ENCODE results near the gene CIB2.

Gene CIB2

GRCh38 chr15:78102741-78103140 lies 28.5 kb downstream of the CIB2 start:
- Histone ChIP-seq H3K9me3 (ENCODE audit: control insufficient read depth, low read length) (no peaks in the 10 kb centered on the region), H3K27me3 (ENCODE audit: control insufficient read depth, insufficient read depth, low read length) (no peaks in the 10 kb centered on the region)

GRCh38 chr15:78102211-78102610 lies 29.0 kb downstream of the CIB2 start:
- H3K27me3 ChIP-seq (ENCODE audit: control insufficient read depth, insufficient read depth, low read length): no peaks in the 10 kb centered on the region

More at GRCh38 chr15:78102741-78103140, 28.5 kb downstream of the CIB2 start:
- Histone ChIP-seq H3K4me1 (ENCODE audit: control insufficient read depth, insufficient read depth, low read length) (peaks cover 13% of the 10 kb centered on the region), H3K9ac (ENCODE audit: low read length) (peak overlapping the region; percentile 4), H3K36me3 (ENCODE audit: control insufficient read depth, insufficient read depth, low read length) (no peaks in the 10 kb centered on the region), H3K4me3 (ENCODE audit: low read length) (no peak overlapping the region)

DNA sequence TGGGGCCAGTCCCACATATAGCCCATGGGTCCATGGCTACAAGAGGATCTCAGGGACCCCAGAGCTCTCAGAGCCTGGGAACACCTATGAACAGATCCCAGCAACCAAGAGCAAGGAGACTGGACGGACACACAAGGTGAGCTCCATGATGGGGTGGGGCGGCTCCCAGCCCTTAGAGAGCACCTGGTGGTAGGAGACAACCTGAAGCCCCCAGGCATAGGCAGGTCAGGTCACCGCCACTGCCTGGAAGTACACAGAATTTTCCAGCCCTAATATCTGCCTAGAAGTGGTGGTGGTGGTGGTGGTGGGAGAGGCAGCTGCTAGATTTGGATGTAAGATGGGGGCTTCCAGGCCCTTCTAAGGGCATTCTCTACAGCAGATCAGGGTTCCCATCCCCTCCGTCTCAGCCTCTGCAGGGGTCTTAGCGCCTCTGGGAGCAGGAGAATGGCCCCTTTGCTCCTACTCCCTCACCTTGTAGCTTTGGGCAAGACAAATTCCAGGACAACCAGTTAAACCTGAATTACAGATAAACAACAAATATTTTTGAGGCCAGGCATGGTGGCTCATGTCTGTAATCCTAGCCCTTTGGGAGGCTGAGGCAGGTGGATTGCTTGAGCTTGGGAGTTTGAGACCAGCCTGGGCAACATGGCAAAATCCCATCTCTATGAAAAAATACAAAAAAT lies 29.7 kb downstream of the CIB2 start:
- Histone ChIP-seq H3K4me3 (ENCODE audit: low read length) (no peak overlapping the region), H3K27me3 (ENCODE audit: control insufficient read depth, insufficient read depth, low read length) (no peaks in the 10 kb centered on the region), H3K9ac (ENCODE audit: low read length) (no peak overlapping the region), H3K4me1 (ENCODE audit: control insufficient read depth, insufficient read depth, low read length) (peaks cover 12% of the 10 kb centered on the region), H3K9me3 (ENCODE audit: control insufficient read depth, low read length) (no peaks in the 10 kb centered on the region), H3K36me3 (ENCODE audit: control insufficient read depth, insufficient read depth, low read length) (no peaks in the 10 kb centered on the region)

More at GRCh38 chr15:78102211-78102610, 29.0 kb downstream of the CIB2 start:
- no peak overlapping the region for H3K4me3 ChIP-seq (ENCODE audit: low read length)
- H3K9me3 ChIP-seq (ENCODE audit: control insufficient read depth, low read length): no peaks in the 10 kb centered on the region
- no peak overlapping the region for H3K9ac ChIP-seq (ENCODE audit: low read length)
- H3K36me3 ChIP-seq (ENCODE audit: control insufficient read depth, insufficient read depth, low read length): no peaks in the 10 kb centered on the region
- H3K4me1 ChIP-seq (ENCODE audit: control insufficient read depth, insufficient read depth, low read length): peaks cover 12% of the 10 kb centered on the region

- no peak overlapping the region for H3K4me3 ChIP-seq (ENCODE audit: low read length)
- no peaks in the 10 kb centered on the region for H3K36me3 ChIP-seq (ENCODE audit: control insufficient read depth, insufficient read depth, low read length)
- H3K9ac ChIP-seq (ENCODE audit: low read length): no peak overlapping the region
- no peaks in the 10 kb centered on the region for H3K9me3 ChIP-seq (ENCODE audit: control insufficient read depth, low read length)
- no peaks in the 10 kb centered on the region for H3K27me3 ChIP-seq (ENCODE audit: control insufficient read depth, insufficient read depth, low read length)
- H3K4me1 ChIP-seq (ENCODE audit: control insufficient read depth, insufficient read depth, low read length): peaks cover 6% of the 10 kb centered on the region
Measured at GRCh38 chr15:78100886-78101285, 30.4 kb downstream of the CIB2 start.

- Histone ChIP-seq H3K9ac (ENCODE audit: low read length) (no peak overlapping the region), H3K4me3 (ENCODE audit: low read length) (no peak overlapping the region), H3K9me3 (ENCODE audit: control insufficient read depth, low read length) (no peaks in the 10 kb centered on the region), H3K36me3 (ENCODE audit: control insufficient read depth, insufficient read depth, low read length) (no peaks in the 10 kb centered on the region), H3K4me1 (ENCODE audit: control insufficient read depth, insufficient read depth, low read length) (peaks cover 7% of the 10 kb centered on the region), H3K27me3 (ENCODE audit: control insufficient read depth, insufficient read depth, low read length) (no peaks in the 10 kb centered on the region)
Measured at GRCh38 chr15:78098131-78098755, 33.0 kb downstream of the CIB2 start.

GRCh38 chr15:78097667-78098066 lies 33.6 kb downstream of the CIB2 start:
- Histone ChIP-seq H3K9ac (ENCODE audit: low read length) (no peak overlapping the region), H3K36me3 (ENCODE audit: control insufficient read depth, insufficient read depth, low read length) (no peaks in the 10 kb centered on the region), H3K4me1 (ENCODE audit: control insufficient read depth, insufficient read depth, low read length) (peaks cover 12% of the 10 kb centered on the region), H3K27me3 (ENCODE audit: control insufficient read depth, insufficient read depth, low read length) (no peaks in the 10 kb centered on the region), H3K4me3 (ENCODE audit: low read length) (no peak overlapping the region), H3K9me3 (ENCODE audit: control insufficient read depth, low read length) (no peaks in the 10 kb centered on the region)

GRCh38 chr15:78093242-78094020 lies 37.8 kb downstream of the CIB2 start:
- H3K4me1 ChIP-seq (ENCODE audit: control insufficient read depth, insufficient read depth, low read length): peaks cover 47% of the 10 kb centered on the region
- H3K9ac ChIP-seq (ENCODE audit: low read length): no peak overlapping the region
- H3K9me3 ChIP-seq (ENCODE audit: control insufficient read depth, low read length): no peaks in the 10 kb centered on the region

GRCh38 chr15:78092261-78093041 lies 38.8 kb downstream of the CIB2 start, which contains the start of gene SH2D7:
TSS of gene SH2D7 (plus strand) at chr15:78092561. CDS start at chr15:78092585, 24 bp downstream.
- Histone ChIP-seq H3K36me3 (ENCODE audit: control insufficient read depth, insufficient read depth, low read length) (no peaks in the 10 kb centered on the region), H3K4me1 (ENCODE audit: control insufficient read depth, insufficient read depth, low read length) (peaks cover 56% of the 10 kb centered on the region), H3K9ac (ENCODE audit: low read length) (no peak within 1 kb of the TSS), H3K4me3 (ENCODE audit: low read length) (no peak within 1 kb of the TSS), H3K27me3 (ENCODE audit: control insufficient read depth, insufficient read depth, low read length) (no peaks in the 10 kb centered on the region), H3K9me3 (ENCODE audit: control insufficient read depth, low read length) (no peaks in the 10 kb centered on the region)

More at GRCh38 chr15:78093242-78094020, 37.8 kb downstream of the CIB2 start:
- Histone ChIP-seq H3K27me3 (ENCODE audit: control insufficient read depth, insufficient read depth, low read length) (no peaks in the 10 kb centered on the region), H3K36me3 (ENCODE audit: control insufficient read depth, insufficient read depth, low read length) (no peaks in the 10 kb centered on the region), H3K4me3 (ENCODE audit: low read length) (no peak overlapping the region)

DNA sequence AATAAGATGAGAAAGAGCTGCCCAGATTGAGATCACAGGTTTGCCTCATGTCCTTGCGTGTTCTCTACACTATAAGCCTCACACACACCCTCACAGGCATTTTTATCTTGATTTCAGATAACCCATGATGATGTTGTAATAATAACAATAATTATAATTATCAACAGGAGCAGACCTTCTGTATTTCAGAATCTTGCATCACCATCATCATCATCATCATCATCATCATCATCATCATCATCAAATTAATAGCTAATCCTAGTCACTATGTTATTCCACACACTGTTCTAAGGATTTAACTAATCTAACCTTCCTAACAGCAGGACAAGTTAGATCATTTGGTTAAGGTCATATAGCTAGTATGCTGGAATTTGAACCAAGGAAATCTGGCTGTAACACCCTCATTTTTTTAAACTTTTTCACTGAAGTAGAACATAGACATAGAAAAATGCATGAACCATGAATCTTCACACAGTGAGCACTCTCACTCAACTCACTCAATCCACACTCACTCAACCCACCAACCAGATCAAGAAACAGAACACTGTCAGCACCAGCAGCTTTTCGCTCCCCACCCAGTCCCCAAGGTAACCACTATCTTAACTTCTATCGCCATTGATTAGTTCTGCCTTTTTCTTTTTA lies 40.7 kb downstream of the CIB2 start:
- Histone ChIP-seq H3K9ac (ENCODE audit: low read length) (no peak overlapping the region), H3K4me3 (ENCODE audit: low read length) (no peak overlapping the region), H3K36me3 (ENCODE audit: control insufficient read depth, insufficient read depth, low read length) (no peaks in the 10 kb centered on the region), H3K27me3 (ENCODE audit: control insufficient read depth, insufficient read depth, low read length) (no peaks in the 10 kb centered on the region), H3K4me1 (ENCODE audit: control insufficient read depth, insufficient read depth, low read length) (peaks cover 57% of the 10 kb centered on the region), H3K9me3 (ENCODE audit: control insufficient read depth, low read length) (no peaks in the 10 kb centered on the region)

DNA sequence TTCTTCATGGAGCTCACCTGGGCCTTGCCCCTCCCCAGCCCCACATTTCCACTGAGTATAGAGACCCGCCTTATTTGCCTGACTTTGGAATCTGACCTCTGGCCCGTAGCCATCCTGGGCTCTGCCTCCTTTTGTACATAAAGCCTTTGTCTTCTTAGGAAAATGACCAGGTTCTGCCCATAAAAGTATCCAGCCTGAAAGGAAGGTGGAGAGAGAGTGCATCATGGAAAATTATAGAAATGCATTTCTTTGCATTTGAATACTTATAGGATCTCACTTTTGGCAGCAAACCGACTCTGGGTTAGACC lies 42.5 kb downstream of the CIB2 start:
- Histone ChIP-seq H3K27me3 (ENCODE audit: control insufficient read depth, insufficient read depth, low read length) (no peaks in the 10 kb centered on the region), H3K9ac (ENCODE audit: low read length) (no peak overlapping the region), H3K9me3 (ENCODE audit: control insufficient read depth, low read length) (no peaks in the 10 kb centered on the region)

GRCh38 chr15:78087951-78088772 lies 43.1 kb downstream of the CIB2 start:
- Histone ChIP-seq H3K9ac (ENCODE audit: low read length) (no peak overlapping the region), H3K27me3 (ENCODE audit: control insufficient read depth, insufficient read depth, low read length) (no peaks in the 10 kb centered on the region), H3K9me3 (ENCODE audit: control insufficient read depth, low read length) (no peaks in the 10 kb centered on the region)

More for the DNA sequence above, 42.5 kb downstream of the CIB2 start:
- Histone ChIP-seq H3K4me1 (ENCODE audit: control insufficient read depth, insufficient read depth, low read length) (peaks cover 60% of the 10 kb centered on the region), H3K4me3 (ENCODE audit: low read length) (no peak overlapping the region), H3K36me3 (ENCODE audit: control insufficient read depth, insufficient read depth, low read length) (no peaks in the 10 kb centered on the region)

More at GRCh38 chr15:78087951-78088772, 43.1 kb downstream of the CIB2 start:
- Histone ChIP-seq H3K4me1 (ENCODE audit: control insufficient read depth, insufficient read depth, low read length) (peaks cover 58% of the 10 kb centered on the region), H3K4me3 (ENCODE audit: low read length) (no peak overlapping the region), H3K36me3 (ENCODE audit: control insufficient read depth, insufficient read depth, low read length) (no peaks in the 10 kb centered on the region)

Measured in mucosa of stomach (tissue), 1 donor.